Retinal pigment epithelial cell (primary cell): Measurements from ENCODE around the gene RAPGEF1.

ENCODE experiments used
- DNase-seq: peaks from one replicate; pipeline ENCODE4 v3.0.0-alpha.2; 2010; ENCODE audit warnings: low read depth
- H3K4me3 ChIP-seq: 2 replicates; pipeline ENCODE4 v1.5.1; 2011; ENCODE audit warnings: mild to moderate bottlenecking, low read length, control low read depth, moderate library complexity
- TF ChIP-seq, protein P1 (sequence below): conservative IDR thresholded peaks from 2 replicates; pipeline ENCODE4 v1.5.1; 2011; ENCODE audit warnings: low read depth, low read length, control low read depth, inconsistent platforms

The RAPGEF1 gene

DNA sequence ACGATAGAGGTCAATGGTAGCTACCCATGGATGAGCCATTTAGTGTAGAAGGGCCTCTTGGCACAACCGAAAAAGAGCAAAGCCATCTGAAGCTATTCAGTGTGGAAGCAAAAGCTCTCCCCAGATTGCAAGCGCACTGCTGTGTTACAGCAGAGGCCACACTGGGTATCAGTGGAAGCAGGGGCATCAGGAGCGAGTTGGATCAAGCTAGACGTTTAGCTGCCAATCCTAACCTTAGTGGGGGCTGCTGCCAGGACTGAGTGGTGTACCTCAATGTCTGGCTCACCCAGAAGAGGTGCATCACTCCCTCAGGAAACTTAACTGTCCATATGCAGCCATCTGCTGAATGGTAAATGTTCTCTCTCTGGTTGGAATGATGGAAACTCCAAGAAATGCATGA, 44.5 kb downstream of the RAPGEF1 start:
- no peak for DNase-seq
- H3K4me3 ChIP-seq: no peak overlapping the region
- TF ChIP-seq, protein P1, sequence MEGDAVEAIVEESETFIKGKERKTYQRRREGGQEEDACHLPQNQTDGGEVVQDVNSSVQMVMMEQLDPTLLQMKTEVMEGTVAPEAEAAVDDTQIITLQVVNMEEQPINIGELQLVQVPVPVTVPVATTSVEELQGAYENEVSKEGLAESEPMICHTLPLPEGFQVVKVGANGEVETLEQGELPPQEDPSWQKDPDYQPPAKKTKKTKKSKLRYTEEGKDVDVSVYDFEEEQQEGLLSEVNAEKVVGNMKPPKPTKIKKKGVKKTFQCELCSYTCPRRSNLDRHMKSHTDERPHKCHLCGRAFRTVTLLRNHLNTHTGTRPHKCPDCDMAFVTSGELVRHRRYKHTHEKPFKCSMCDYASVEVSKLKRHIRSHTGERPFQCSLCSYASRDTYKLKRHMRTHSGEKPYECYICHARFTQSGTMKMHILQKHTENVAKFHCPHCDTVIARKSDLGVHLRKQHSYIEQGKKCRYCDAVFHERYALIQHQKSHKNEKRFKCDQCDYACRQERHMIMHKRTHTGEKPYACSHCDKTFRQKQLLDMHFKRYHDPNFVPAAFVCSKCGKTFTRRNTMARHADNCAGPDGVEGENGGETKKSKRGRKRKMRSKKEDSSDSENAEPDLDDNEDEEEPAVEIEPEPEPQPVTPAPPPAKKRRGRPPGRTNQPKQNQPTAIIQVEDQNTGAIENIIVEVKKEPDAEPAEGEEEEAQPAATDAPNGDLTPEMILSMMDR: no peak

DNA sequence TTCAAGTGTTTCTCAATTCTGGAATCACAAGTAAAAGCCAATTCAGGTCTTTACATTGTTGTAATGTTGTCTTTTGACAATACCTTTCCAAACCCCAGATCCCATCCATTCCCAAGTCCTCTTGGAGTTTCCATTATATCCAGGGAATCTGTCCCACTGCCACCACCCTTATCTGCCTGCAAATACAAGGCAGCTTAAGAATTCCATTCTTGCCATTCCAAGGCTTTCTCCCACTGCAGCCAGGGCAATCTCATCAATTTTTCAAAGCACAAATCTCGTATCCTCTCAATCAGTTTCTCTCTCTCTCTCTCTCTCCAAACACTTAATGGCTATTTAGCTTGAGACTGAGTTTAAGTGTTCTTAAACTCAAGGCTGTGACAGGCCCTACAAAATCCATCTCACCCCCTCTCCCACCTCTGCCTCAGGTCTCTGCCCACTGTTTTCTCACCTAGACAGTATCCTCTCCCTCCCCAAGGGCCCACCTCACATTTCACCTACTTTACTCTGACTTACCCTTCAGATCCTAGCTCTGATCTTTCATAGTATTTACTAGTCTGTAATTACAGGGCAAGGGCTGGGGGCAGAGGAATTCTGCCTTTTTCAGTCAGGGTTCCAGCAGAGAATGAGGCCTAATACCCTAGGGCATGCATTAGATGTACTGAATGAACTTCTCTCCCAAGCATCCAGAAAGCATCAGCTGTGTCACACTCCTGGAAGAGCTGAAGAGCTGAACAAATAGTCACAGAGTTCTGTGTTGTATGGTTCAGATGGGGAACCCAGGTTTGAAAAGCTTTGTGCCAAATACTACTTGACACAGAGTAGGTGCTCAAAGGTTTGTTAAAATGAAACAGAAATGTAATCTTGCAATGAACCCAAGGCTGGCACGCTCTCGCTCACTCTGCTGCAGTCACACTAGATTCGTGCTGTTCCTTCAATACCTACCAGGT, 46.0 kb downstream of the RAPGEF1 start:
- TF ChIP-seq, protein P1: no peak
- no peak for DNase-seq

DNA sequence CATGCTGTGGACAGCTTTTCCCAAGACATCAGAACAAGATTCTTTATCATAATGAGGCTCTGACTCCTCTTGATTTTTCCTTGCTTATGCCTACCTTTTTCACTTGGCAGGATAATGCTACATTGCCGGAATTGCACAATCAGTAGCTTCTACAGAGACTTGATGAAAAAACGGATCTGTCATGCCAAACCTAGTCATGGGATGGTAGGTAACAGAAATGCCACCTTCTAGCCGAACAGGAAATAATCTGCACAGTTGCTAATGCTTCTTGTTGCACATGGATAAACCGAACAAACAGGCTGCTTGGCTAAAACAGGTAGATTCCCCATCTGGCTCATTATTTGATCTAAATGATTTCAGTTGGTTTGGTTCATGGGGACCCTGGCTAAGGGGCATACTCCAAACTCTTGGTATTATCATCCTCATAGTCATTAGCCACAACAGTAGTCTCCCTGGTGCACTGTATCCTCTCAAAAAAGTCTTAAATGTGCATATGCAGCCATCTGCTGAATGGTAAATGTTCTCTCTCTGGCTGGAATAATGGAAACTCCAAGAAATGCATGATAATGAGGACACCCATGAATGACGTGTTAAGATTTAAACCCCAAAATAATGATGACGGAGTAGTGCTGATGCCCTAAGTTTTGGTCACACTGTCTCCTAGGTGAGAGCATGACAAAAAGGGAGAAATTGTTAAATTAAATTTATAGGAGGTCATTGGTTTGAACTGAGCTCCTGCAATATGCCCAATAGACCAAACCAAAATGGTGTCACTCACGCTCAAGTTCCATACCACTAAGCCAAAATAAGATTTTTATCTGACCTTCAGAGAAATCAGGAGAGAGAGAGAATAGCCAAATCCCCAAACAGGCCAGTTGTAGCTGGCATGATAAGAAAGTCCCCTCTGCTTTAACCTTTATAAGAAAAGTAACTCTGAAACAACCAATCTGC, 47.0 kb downstream of the RAPGEF1 start:
- TF ChIP-seq, protein P1: no peak
- DNase-seq: no peak
- no peak overlapping the region for H3K4me3 ChIP-seq

More for the DNA sequence above, 46.0 kb downstream of the RAPGEF1 start:
- no peak overlapping the region for H3K4me3 ChIP-seq

GRCh38 chr9:131691969-131692611, 47.8 kb downstream of the RAPGEF1 start:
- no peak for DNase-seq
- no peak overlapping the region for H3K4me3 ChIP-seq
- TF ChIP-seq, protein P1: no peak

DNA sequence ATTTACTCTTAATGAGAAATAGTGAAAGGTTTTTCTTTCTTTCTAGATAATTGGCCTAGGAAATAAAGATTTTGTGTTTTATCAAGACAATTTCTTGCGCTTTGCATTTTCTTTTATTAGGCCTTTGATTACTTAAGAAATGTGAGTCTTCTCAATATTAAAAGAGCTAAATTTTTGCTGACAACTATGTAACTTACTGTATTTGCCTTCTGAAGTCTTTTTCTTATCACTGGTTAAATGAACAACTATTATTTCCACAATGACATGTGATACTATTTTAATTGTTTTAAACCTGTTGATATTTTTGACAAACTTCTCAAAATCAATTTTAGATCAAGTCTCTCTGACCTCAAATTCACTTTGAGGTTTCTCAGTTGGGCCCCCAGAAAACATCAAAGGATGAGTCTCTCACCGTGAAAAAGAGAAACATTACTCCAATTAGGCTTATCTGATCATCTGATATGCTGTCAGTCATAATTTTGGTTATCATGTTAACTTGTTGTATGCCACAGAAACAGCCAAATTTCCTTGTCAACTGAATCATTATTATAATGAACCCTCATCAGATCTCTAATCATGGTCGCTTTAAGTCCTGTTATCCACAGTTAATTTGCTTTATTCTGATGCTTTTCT, 48.8 kb downstream of the RAPGEF1 start:
- TF ChIP-seq, protein P1: no peak
- no peak overlapping the region for H3K4me3 ChIP-seq
- no peak for DNase-seq

- TF ChIP-seq, protein P1: no peak
- H3K4me3 ChIP-seq: no peak overlapping the region
- no peak for DNase-seq
Measured at GRCh38 chr9:131690462-131690861, 49.4 kb downstream of the RAPGEF1 start.
